Gastrocnemius medialis (tissue), 4 donors: ENCODE data around the gene SKAP2.

ENCODE experiments used
- CTCF ChIP-seq, 5 experiments: fragments of 450-650 bp in 3 of 5; fragments of 200-600 bp in 2 of 5; sonication (generic) in 2 of 5; IDR thresholded peaks in 4 of 5; conservative IDR thresholded peaks in 1 of 5; 1 replicate in 4 of 5; 2 replicates in 1 of 5; pipeline ENCODE4 v1.5.1; 2016 to 2019; ENCODE audit warnings: antibody characterized with exemption in 5 of 5, mild to moderate bottlenecking in 3 of 5, moderate library complexity in 3 of 5
- POLR2A ChIP-seq, 2 donors: fragments of 450-650 bp; IDR thresholded peaks; one replicate each; pipeline ENCODE4 v1.6.1; 2017; ENCODE audit warnings: antibody characterized with exemption in 2 of 2, mild to moderate bottlenecking in 2 of 2, moderate library complexity in 2 of 2

GRCh38 chr7:26675143-26675887, 189.1 kb downstream of the SKAP2 start:
- no peak for TF ChIP-seq CTCF (IDR thresholded peaks at IDR 0.05 in 4 of 5, conservative IDR thresholded peaks at IDR 0.05 in 1 of 5)
- no peak for TF ChIP-seq POLR2A (IDR thresholded peaks at IDR 0.05)
